GM21360 (cell line): ENCODE data around the gene PC.
A peak's percentile ranks its signal among the peaks of the same experiment; 100 is the strongest.
"Not testable (repeated sequence)": the region's sequence is repeated elsewhere in the genome, so short reads cannot be mapped to it uniquely, and the experiment has no call there.

Experiments used
- ATAC-seq: cut with Tn5 transposase; IDR thresholded peaks from one replicate; pipeline ENCODE4 v1.9.1; 2021; ENCODE audit warnings: mild to moderate bottlenecking, moderate library complexity; ENCODE audit not compliant: unreplicated experiment

PC gene, protein sequence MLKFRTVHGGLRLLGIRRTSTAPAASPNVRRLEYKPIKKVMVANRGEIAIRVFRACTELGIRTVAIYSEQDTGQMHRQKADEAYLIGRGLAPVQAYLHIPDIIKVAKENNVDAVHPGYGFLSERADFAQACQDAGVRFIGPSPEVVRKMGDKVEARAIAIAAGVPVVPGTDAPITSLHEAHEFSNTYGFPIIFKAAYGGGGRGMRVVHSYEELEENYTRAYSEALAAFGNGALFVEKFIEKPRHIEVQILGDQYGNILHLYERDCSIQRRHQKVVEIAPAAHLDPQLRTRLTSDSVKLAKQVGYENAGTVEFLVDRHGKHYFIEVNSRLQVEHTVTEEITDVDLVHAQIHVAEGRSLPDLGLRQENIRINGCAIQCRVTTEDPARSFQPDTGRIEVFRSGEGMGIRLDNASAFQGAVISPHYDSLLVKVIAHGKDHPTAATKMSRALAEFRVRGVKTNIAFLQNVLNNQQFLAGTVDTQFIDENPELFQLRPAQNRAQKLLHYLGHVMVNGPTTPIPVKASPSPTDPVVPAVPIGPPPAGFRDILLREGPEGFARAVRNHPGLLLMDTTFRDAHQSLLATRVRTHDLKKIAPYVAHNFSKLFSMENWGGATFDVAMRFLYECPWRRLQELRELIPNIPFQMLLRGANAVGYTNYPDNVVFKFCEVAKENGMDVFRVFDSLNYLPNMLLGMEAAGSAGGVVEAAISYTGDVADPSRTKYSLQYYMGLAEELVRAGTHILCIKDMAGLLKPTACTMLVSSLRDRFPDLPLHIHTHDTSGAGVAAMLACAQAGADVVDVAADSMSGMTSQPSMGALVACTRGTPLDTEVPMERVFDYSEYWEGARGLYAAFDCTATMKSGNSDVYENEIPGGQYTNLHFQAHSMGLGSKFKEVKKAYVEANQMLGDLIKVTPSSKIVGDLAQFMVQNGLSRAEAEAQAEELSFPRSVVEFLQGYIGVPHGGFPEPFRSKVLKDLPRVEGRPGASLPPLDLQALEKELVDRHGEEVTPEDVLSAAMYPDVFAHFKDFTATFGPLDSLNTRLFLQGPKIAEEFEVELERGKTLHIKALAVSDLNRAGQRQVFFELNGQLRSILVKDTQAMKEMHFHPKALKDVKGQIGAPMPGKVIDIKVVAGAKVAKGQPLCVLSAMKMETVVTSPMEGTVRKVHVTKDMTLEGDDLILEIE

DNA sequence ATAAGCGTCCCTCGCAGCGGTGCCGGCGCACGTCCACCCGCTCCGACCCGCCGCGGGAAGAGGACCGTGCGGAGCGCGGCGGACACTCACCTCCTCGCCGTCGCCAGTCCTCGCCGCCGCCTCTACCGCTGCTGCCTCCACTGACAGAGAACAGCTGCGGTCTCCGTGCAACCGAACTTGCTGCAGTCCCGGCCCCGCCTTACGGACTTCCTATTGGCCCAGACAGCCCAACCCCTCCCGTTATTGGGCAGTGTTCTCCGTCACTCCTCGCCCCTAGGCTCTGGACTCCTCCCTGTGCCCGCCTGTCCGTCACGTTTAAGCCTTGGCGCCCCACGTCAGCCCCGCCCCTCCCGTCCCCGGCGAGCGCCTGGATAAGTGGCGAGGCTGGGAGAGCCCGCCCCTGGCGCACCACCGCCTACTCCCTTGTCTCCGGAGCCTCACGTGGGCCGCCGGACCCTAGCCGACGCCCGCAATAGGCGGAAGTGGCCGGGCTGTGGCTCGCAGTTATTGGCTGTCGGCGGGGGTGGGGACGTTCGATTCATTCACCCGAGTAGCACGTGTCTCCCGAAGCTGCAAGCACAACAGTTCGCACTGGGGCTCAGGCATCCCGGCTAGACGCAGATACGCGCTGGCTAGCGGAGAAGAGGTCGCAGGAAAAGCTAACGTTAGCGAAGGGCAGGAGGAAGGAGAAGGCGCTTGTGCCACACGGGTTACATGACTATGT, at the start of gene PC:
TSS of gene PC (minus strand) at position 152 of the 724 bp plus-strand sequence. CDS start 86,224 bp downstream, outside the sequence.
- peak; percentile 86 for ATAC-seq

GRCh38 chr11:67007126-67007525, 48.9 kb upstream of the PC start:
- ATAC-seq: no peak

DNA sequence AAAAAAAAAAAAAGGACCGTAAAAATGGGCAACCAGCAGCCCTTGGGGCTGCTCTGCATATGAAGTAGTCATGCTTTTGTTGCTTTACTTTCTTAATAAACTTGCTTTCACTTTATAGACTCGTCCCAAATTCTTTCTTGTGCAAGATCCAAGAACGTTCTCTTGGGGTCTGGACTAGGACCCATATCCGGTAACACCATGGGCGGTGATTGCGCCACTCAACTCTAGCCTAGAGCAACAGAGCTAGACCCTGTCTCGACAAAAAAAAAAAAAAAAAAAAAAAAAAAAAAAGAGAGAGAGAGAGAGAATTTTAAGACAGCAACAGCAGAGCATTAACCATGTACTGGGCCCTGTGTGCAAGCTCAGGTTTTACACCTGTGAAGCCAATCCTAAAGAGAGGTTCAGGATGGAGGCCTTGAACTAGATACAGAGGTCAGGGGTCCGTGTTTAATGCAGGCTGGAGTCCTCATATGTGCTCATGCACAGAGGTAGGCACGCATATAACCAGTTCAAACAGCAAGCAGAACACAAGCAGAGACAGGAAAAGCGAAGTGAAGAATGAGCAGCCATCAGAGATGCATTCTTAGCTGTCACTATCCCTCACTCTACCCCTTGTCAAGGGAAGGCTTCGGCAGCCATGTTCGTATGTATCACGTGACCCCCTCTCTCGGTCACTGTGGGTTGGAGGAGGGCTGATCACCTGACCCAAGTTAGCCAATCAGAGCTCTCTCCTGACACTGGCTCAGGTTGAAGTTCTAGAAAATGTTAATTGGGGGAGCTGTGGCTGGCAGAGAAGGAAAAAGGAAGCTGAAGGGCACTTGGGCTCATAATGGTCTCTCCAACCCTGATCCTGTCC, 48.1 kb upstream of the PC start:
- no peak for ATAC-seq

- ATAC-seq: not testable (repeated sequence)
These were observed 47.0 kb upstream of the PC start for GRCh38 chr11:67005200-67005599.

DNA sequence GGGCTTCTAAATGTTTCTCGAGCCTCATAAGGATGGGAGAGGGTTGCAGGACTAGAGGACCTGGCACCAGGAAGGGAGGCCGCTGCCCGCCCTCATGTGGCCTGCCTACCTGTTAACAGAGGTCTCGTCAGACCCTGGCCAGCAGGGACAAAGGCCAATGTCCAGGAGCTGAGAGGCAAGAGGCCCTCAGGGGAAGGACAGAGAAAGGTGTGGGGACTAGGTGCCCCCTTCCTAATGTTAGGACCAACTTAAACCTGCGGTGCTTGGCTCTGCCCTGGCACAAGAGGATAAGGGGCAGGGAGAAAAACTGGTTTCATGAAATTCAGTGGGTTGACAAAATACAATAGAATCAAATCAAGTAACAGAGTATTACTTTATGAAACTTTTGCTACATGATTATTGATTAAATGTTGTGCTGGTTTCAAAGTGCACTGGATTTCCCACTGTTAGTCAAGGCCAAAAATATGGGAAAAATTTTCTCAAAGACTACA, 44.8 kb upstream of the PC start:
- ATAC-seq: no peak

GRCh38 chr11:67002297-67002913, 44.2 kb upstream of the PC start:
- no peak for ATAC-seq

DNA sequence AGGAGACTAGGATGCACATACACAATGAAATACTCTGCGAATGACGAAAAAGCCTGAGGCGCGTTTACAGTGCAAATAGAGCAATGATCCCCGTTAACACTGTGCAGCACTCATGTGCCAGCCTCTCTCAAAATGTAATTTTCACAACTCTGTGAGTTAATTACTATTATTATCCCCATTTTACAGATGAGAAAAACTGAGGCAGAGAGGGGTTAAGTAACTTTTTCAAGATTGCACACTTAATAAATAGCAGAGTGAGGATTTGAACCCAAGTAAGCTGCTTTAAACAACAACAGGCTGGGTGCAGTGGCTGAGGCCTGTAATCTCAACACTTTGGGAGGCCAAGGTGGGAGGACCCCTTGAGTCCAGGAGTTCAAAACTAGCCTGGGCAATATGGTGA, 43.1 kb upstream of the PC start:
- ATAC-seq: no peak

DNA sequence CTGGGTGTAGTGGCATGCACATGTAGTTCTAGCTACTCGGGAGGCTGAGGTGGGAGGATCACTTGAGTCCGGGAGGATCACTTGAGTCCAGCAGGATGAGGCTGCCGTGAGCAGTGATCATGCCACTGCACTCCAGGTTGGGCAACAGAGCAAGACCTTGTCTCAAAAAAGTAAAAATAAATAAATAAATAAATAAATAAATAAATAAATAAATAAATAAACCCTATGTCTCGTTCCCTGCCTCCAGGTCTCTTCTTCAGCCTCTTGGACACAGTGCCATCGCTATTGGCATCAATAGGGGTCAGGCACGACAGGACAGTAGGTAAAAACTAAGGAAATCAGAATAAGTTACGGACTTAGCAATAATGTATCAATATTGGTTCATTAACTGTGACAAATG, 41.4 kb upstream of the PC start:
- ATAC-seq: no peak

- no peak for ATAC-seq
These were observed 38.6 kb upstream of the PC start for GRCh38 chr11:66996609-66997273.

GRCh38 chr11:66992041-66992440, 33.9 kb upstream of the PC start:
- ATAC-seq: no peak

GRCh38 chr11:66989360-66989759, 31.2 kb upstream of the PC start:
- not testable (repeated sequence) for ATAC-seq

DNA sequence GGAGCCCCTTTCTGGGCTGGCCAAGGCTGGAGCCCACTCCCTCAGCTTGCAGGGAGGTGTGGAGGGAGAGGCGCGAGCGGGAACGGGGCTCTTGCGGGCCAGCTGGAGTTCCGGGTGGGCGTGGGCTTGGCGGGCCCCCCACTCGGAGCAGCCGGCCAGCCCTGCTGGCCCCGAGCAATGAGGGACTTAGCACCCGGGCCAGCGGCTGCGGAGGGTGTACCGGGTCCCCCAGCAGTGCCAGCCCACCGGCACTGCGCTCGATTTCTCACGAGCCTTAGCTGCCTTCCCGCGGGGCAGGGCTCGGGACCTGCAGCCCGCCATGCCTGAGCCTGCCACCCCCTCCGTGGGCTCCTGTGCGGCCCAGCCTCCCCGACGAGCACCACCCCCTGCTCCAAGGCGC, 30.6 kb upstream of the PC start:
- not testable (repeated sequence) for ATAC-seq

DNA sequence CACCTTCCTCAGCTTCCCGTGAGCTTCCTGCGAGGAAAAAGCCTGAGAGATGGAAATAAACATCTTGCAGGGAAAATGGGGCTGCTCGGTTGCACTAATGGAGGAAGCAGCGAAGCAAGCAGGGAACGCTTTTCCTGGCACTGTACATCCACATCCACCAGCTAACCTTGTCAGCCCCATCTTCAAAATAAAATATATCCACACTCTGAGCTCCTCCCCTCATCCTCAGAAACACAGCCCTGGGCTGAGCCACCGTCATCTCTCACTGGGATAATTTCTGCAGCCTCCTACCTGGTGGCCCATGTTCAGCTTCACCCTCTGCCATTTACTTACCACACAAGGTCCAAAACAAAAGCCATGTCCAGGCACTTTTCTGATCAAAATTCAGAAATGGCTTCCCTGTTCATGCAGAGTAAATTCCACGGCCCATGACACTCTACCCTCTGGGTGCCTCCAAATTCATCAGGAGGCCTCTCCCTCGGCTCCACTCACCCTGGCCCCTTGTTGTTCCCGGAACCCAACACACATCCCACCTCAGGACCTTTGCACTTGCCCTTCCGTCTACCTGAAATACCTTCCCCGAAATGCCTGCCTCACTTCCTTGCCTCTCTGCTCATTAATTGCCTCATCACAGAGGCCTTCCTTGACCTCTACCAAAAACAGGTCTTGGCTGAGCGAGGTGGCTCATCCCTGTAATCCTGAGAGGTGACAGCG, 29.9 kb upstream of the PC start:
- ATAC-seq: no peak

DNA sequence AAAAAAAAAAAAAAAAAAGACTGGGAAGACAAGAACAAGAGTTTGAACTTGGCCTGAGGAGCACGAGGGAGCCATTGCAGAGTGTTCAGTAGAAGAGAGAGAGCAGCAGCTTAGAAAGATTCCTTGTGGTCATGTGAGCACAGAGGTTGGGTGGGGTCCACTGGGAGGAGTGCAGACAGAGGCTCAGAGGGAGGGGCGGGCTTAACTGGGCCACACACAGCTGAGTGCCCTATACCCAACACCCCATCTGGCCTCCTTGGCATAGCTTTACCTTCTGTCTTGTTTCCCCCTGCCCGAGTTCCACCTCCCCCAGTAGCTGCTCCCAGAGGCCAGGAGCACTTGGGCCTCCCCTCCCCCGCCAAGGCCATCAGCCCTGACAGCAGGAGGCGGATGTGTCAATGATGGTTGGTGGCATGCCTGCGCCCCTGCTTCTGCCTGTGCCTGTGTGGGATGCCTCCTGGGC, 29.0 kb upstream of the PC start:
- no peak for ATAC-seq

DNA sequence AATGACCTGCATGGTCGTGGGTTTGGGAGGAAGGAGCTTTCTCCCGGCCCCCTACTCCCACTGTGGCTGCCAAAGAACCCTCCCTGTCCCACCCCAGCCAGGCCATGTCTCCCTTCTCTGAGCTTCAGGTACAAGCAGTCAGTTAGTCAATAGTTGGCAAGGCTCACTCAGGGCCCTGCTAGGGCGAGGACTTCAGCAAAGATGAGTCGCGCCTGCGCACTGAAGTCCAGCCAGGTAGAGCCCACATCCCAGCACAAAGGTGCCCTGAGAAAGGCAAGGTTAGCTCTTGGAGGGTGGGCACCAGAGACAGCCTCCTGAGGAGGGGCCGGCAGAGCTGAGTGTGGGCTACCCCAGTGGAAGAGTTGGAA, 28.0 kb upstream of the PC start:
- ATAC-seq: no peak

DNA sequence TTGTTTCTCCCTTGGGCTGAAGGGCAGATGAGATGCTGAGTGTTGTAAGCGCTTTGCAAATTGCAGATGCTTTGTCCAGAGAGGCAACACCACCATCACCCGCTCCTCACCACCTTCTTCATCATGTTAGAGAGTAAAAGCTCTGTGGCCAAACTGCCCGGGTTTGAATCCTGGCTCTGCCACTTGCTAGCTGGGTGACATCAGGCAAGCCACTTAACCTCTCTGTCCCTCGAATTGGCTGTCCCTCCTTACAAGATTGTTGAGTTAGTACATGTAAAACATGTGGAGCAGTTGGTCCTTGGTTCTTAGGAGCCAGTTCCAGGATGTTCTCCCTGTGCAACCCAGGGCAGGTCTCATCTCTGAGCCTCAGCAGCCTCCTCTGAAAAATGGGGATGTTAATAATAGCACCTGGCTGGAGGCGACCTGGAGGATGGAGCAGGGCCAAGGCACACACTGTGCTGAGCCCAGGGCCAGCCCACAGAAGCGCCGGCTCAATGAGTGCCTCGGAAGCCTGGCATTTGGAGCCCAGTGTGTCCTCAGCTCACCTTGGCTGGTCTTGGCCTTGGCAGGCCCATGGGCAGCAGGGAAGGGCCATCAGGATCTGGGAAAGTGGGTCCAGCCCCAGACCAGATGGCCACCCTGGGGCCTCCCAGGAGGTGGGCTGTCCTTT, 27.5 kb upstream of the PC start:
- no peak for ATAC-seq

- ATAC-seq: no peak
These were observed 25.2 kb upstream of the PC start for GRCh38 chr11:66983275-66983924.
